Measurements from ENCODE around the gene MICA. TPM values are rescaled to one million over a fixed set of nuclear protein-coding genes. Genes with fewer than 3 reads are reported as not detected.

MICA gene
- 11.7 and 13.0 TPM in 2 replicates for polyA plus RNA-seq (2013)

- no peaks in the 10 kb centered on the region for H3K9me3 ChIP-seq (ENCODE audit: insufficient read depth, low read depth, low read length)
- peak within 1 kb of the TSS; percentile 85 for H3K4me3 ChIP-seq (ENCODE audit: low read depth, low read length)
- H3K4me1 ChIP-seq (ENCODE audit: control insufficient read depth in 1 of 2, insufficient read depth in 2 of 2, low read length in 2 of 2), result peaks cover 14 to 18% of the 10 kb centered on the region in 2 experiments
- peak; percentile 29 to 45 for DNase-seq
- H3K14ac ChIP-seq (ENCODE audit: low read length), result peak within 1 kb of the TSS; percentile 24
- peak within 1 kb of the TSS; percentile 94 for H3K18ac ChIP-seq (ENCODE audit: low read length)
- peak within 1 kb of the TSS; percentile 45 for H3K9ac ChIP-seq (ENCODE audit: low read length)
- H3K23ac ChIP-seq (ENCODE audit: low read length), result no peak within 1 kb of the TSS
- H4K12ac ChIP-seq (ENCODE audit: low read depth, low read length), result peak within 1 kb of the TSS; percentile 49
- H4K91ac ChIP-seq (ENCODE audit: low read depth, low read length), result peak within 1 kb of the TSS; percentile 65
- peak within 1 kb of the TSS; percentile 73 for H4K8ac ChIP-seq (ENCODE audit: low read depth, low read length)
- H2BK120ac ChIP-seq (ENCODE audit: insufficient read depth, low read length, poor library complexity), result no peak within 1 kb of the TSS
- H3K79me1 ChIP-seq (ENCODE audit: low read length), result peaks cover 8% of the 10 kb centered on the region
- H3K27me3 ChIP-seq (ENCODE audit: insufficient read depth, low read length), result no peaks in the 10 kb centered on the region
- no peaks in the 10 kb centered on the region for H3K36me3 ChIP-seq (ENCODE audit: control insufficient read depth in 1 of 2, insufficient read depth in 2 of 2, low read length in 2 of 2)
- no CpG with 5 or more reads among the region's 58 CpGs for WGBS (ENCODE audit: extremely low coverage, insufficient coverage, insufficient read length)
- peak within 1 kb of the TSS; percentile 68 for H2BK5ac ChIP-seq (ENCODE audit: low read depth, low read length, poor library complexity)
- H2AFZ ChIP-seq (ENCODE audit: insufficient read depth, low read length, poor library complexity), result peak within 1 kb of the TSS; percentile 72
- peak within 1 kb of the TSS; percentile 54 for H3K4me2 ChIP-seq (ENCODE audit: low read length)
- peak within 1 kb of the TSS; percentile 48 for H3K4ac ChIP-seq (ENCODE audit: low read depth, low read length)
- H3K27ac ChIP-seq (ENCODE audit: low read depth, low read length), result peak within 1 kb of the TSS; percentile 59
- peaks cover 9% of the 10 kb centered on the region for H3K79me2 ChIP-seq (ENCODE audit: control insufficient read depth, insufficient read depth, low read length, poor library complexity)
- H2AK5ac ChIP-seq (ENCODE audit: low read length), result no peak within 1 kb of the TSS
- H2BK12ac ChIP-seq (ENCODE audit: low read length), result no peak within 1 kb of the TSS
These were observed at the start of gene MICA for GRCh38 chr6:31403283-31404060. MICA (plus strand) TSS chr6:31403595; CDS start chr6:31403633, 38 bp downstream.

- Histone ChIP-seq H3K36me3 (ENCODE audit: control insufficient read depth in 1 of 2, insufficient read depth in 2 of 2, low read length in 2 of 2) (no peaks in the 10 kb centered on the region), H3K4me1 (ENCODE audit: control insufficient read depth in 1 of 2, insufficient read depth in 2 of 2, low read length in 2 of 2) (peaks cover 0 to 4% of the 10 kb centered on the region in 2 experiments), H2BK120ac (ENCODE audit: insufficient read depth, low read length, poor library complexity) (no peak overlapping the region), H3K9ac (ENCODE audit: low read length) (no peak overlapping the region), H3K27ac (ENCODE audit: low read depth, low read length) (no peak overlapping the region), H3K4me2 (ENCODE audit: low read length) (no peak overlapping the region), H3K79me1 (ENCODE audit: low read length) (no peaks in the 10 kb centered on the region), H3K18ac (ENCODE audit: low read length) (no peak overlapping the region), H3K14ac (ENCODE audit: low read length) (no peak overlapping the region), H3K79me2 (ENCODE audit: control insufficient read depth, insufficient read depth, low read length, poor library complexity) (no peaks in the 10 kb centered on the region), H4K8ac (ENCODE audit: low read depth, low read length) (no peak overlapping the region), H3K27me3 (ENCODE audit: insufficient read depth, low read length) (peaks cover 11% of the 10 kb centered on the region), H3K9me3 (ENCODE audit: insufficient read depth, low read depth, low read length) (no peaks in the 10 kb centered on the region), H2BK5ac (ENCODE audit: low read depth, low read length, poor library complexity) (no peak overlapping the region), H3K4ac (ENCODE audit: low read depth, low read length) (no peak overlapping the region), H2AFZ (ENCODE audit: insufficient read depth, low read length, poor library complexity) (no peak overlapping the region), H2AK5ac (ENCODE audit: low read length) (no peak overlapping the region), H4K91ac (ENCODE audit: low read depth, low read length) (no peak overlapping the region), H2BK12ac (ENCODE audit: low read length) (no peak overlapping the region), H4K12ac (ENCODE audit: low read depth, low read length) (no peak overlapping the region), H3K4me3 (ENCODE audit: low read depth, low read length) (no peak overlapping the region), H3K23ac (ENCODE audit: low read length) (no peak overlapping the region)
- no CpG with 5 or more reads among the region's 11 CpGs for WGBS (ENCODE audit: extremely low coverage, insufficient coverage, insufficient read length)
- DNase-seq, result no peak
These were observed 49.1 kb upstream of the MICA start for GRCh38 chr6:31354158-31354863.

GRCh38 chr6:31354864-31355582 is 48.4 kb upstream of the MICA start:
- Histone ChIP-seq H3K9ac (ENCODE audit: low read length) (no peak overlapping the region), H2AFZ (ENCODE audit: insufficient read depth, low read length, poor library complexity) (no peak overlapping the region), H3K27ac (ENCODE audit: low read depth, low read length) (no peak overlapping the region), H3K4me1 (ENCODE audit: control insufficient read depth in 1 of 2, insufficient read depth in 2 of 2, low read length in 2 of 2) (peaks cover 0 to 4% of the 10 kb centered on the region in 2 experiments), H3K36me3 (ENCODE audit: control insufficient read depth in 1 of 2, insufficient read depth in 2 of 2, low read length in 2 of 2) (no peaks in the 10 kb centered on the region), H3K4me3 (ENCODE audit: low read depth, low read length) (no peak overlapping the region), H4K91ac (ENCODE audit: low read depth, low read length) (no peak overlapping the region), H2BK5ac (ENCODE audit: low read depth, low read length, poor library complexity) (no peak overlapping the region), H3K79me1 (ENCODE audit: low read length) (no peaks in the 10 kb centered on the region), H3K4ac (ENCODE audit: low read depth, low read length) (no peak overlapping the region), H3K27me3 (ENCODE audit: insufficient read depth, low read length) (peaks cover 11% of the 10 kb centered on the region), H4K8ac (ENCODE audit: low read depth, low read length) (no peak overlapping the region), H3K9me3 (ENCODE audit: insufficient read depth, low read depth, low read length) (no peaks in the 10 kb centered on the region), H2BK12ac (ENCODE audit: low read length) (no peak overlapping the region), H3K23ac (ENCODE audit: low read length) (no peak overlapping the region), H4K12ac (ENCODE audit: low read depth, low read length) (no peak overlapping the region), H3K79me2 (ENCODE audit: control insufficient read depth, insufficient read depth, low read length, poor library complexity) (no peaks in the 10 kb centered on the region), H2BK120ac (ENCODE audit: insufficient read depth, low read length, poor library complexity) (no peak overlapping the region), H3K4me2 (ENCODE audit: low read length) (no peak overlapping the region), H3K18ac (ENCODE audit: low read length) (no peak overlapping the region), H3K14ac (ENCODE audit: low read length) (no peak overlapping the region), H2AK5ac (ENCODE audit: low read length) (no peak overlapping the region)
- no peak for DNase-seq
- WGBS (ENCODE audit: extremely low coverage, insufficient coverage, insufficient read length), result no CpG with 5 or more reads among the region's 11 CpGs

- Histone ChIP-seq H4K91ac (ENCODE audit: low read depth, low read length) (no peak overlapping the region), H3K27ac (ENCODE audit: low read depth, low read length) (no peak overlapping the region), H3K23ac (ENCODE audit: low read length) (no peak overlapping the region), H2AFZ (ENCODE audit: insufficient read depth, low read length, poor library complexity) (no peak overlapping the region), H3K4me2 (ENCODE audit: low read length) (no peak overlapping the region), H3K4ac (ENCODE audit: low read depth, low read length) (no peak overlapping the region), H4K8ac (ENCODE audit: low read depth, low read length) (no peak overlapping the region), H2BK120ac (ENCODE audit: insufficient read depth, low read length, poor library complexity) (no peak overlapping the region), H3K18ac (ENCODE audit: low read length) (no peak overlapping the region), H3K9me3 (ENCODE audit: insufficient read depth, low read depth, low read length) (no peaks in the 10 kb centered on the region), H2BK5ac (ENCODE audit: low read depth, low read length, poor library complexity) (no peak overlapping the region), H3K14ac (ENCODE audit: low read length) (no peak overlapping the region), H3K79me2 (ENCODE audit: control insufficient read depth, insufficient read depth, low read length, poor library complexity) (no peaks in the 10 kb centered on the region), H3K4me3 (ENCODE audit: low read depth, low read length) (no peak overlapping the region), H3K9ac (ENCODE audit: low read length) (no peak overlapping the region), H4K12ac (ENCODE audit: low read depth, low read length) (no peak overlapping the region), H3K36me3 (ENCODE audit: control insufficient read depth in 1 of 2, insufficient read depth in 2 of 2, low read length in 2 of 2) (no peaks in the 10 kb centered on the region), H2AK5ac (ENCODE audit: low read length) (no peak overlapping the region), H2BK12ac (ENCODE audit: low read length) (no peak overlapping the region), H3K27me3 (ENCODE audit: insufficient read depth, low read length) (peaks cover 11% of the 10 kb centered on the region), H3K4me1 (ENCODE audit: control insufficient read depth in 1 of 2, insufficient read depth in 2 of 2, low read length in 2 of 2) (peaks cover 0 to 4% of the 10 kb centered on the region in 2 experiments), H3K79me1 (ENCODE audit: low read length) (no peaks in the 10 kb centered on the region)
- no CpG with 5 or more reads among the region's 5 CpGs for WGBS (ENCODE audit: extremely low coverage, insufficient coverage, insufficient read length)
- DNase-seq, result no peak
These were observed 47.8 kb upstream of the MICA start for GRCh38 chr6:31355583-31355948.
